K562 (cell line): ENCODE data around the gene E2F2. TPM values are rescaled to one million over a fixed set of nuclear protein-coding genes. Genes with fewer than 3 reads are reported as not detected.

Source experiments
- HLTF ChIP-seq: fragments of 450-650 bp; IDR thresholded peaks from 2 replicates; pipeline ENCODE4 v1.6.1; 2016
- HNRNPL ChIP-seq: fragments of 200-400 bp; formaldehyde crosslinking; IDR thresholded peaks from 2 replicates; pipeline ENCODE4 v1.6.1; 2017; ENCODE audit warnings: low read depth, mild to moderate bottlenecking, low read length
- KDM5B ChIP-seq: fragments of 200-600 bp; sonication (generic); IDR thresholded peaks from 2 replicates; pipeline ENCODE4 v1.6.1; 2012; ENCODE audit warnings: low read depth, mild to moderate bottlenecking, moderate library complexity, low read length, control low read depth, inconsistent platforms; ENCODE audit not compliant: insufficient replicate concordance
- MCM2 ChIP-seq: fragments of 450-650 bp; IDR thresholded peaks from 2 replicates; pipeline ENCODE4 v1.6.1; 2017; ENCODE audit warnings: low read depth, mild to moderate bottlenecking
- MECOM ChIP-seq: fragments of 250-450 bp; sonication (Bioruptor Pico); IDR thresholded peaks from 2 replicates; pipeline ENCODE4 v1.8.0; 2022; ENCODE audit warnings: inconsistent platforms
- MTA1 ChIP-seq: fragments of 450-650 bp; IDR thresholded peaks from 2 replicates; pipeline ENCODE4 v1.6.1; 2017; ENCODE audit warnings: borderline replicate concordance
- NFE2 ChIP-seq: IDR thresholded peaks from 2 replicates; pipeline ENCODE4 v1.6.1; 2014; ENCODE audit warnings: antibody characterized with exemption, low read depth
- OTX1 ChIP-seq: fragments of 450-650 bp; formaldehyde crosslinking; IDR thresholded peaks from 2 replicates; pipeline ENCODE4 v1.4.0; 2022; ENCODE audit warnings: mild to moderate bottlenecking
- SAP30 ChIP-seq: fragments of 200-600 bp; sonication (generic); IDR thresholded peaks from 2 replicates; pipeline ENCODE4 v1.6.1; 2012; ENCODE audit warnings: borderline replicate concordance, low read depth, mild to moderate bottlenecking, moderate library complexity, low read length, control low read depth, inconsistent platforms; ENCODE audit not compliant: insufficient read depth, poor library complexity, severe bottlenecking
- TFAM ChIP-seq: fragments of 250-450 bp; sonication (Bioruptor Pico); conservative IDR thresholded peaks from 2 replicates; pipeline ENCODE4 v1.5.0; 2021; ENCODE audit warnings: mild to moderate bottlenecking, moderate library complexity
- ZC3H4 ChIP-seq: sonication (generic); formaldehyde crosslinking; IDR thresholded peaks from 2 replicates; pipeline ENCODE4 v1.9.0; 2021; ENCODE audit warnings: missing genetic modification reagents, borderline replicate concordance
- ZNF766 ChIP-seq: fragments of 200-800 bp; sonication (Bioruptor generic); conservative IDR thresholded peaks from 2 replicates; pipeline ENCODE4 v1.6.1; 2016; ENCODE audit warnings: missing genetic modification characterization, missing compliant biosample characterization
- polyA plus RNA-seq, 8 experiments: library from polyadenylated mRNA; depleted of rRNA in 4 of 8; stranded (reverse) in 5 of 8; unstranded in 3 of 8; fragments of >200 nt; fragmentation: Nextera tagmentation in 2 of 8; fragmentation: Illumina TruSeq in 1 of 8; extraction: Ambion mirVana in 2 of 8; extraction: Trizol in 1 of 8; gene quantifications; 2 replicates each; pipeline versions ENCODE4 v1.2.1 to v1.2.3, GENCODE V29; 2011 to 2014; ENCODE audit warnings: inconsistent platforms in 1 of 8, missing spikeins in 1 of 8
- total RNA-seq, 7 experiments: library from RNA; depleted of rRNA in 6 of 7; stranded (reverse); fragments of >200 nt in 6 of 7; fragmentation: Illumina TruSeq in 2 of 7; extraction: Trizol in 2 of 7; gene quantifications; 2 replicates each; pipeline versions ENCODE4 v1.2.1 to v1.2.3, GENCODE V29; 2011 to 2021; ENCODE audit warnings: low replicate concordance in 1 of 7
- TF ChIP-seq, protein P1 (sequence below): sonication (generic); formaldehyde crosslinking; IDR thresholded peaks from 2 replicates; pipeline ENCODE4 v1.8.1; 2023; ENCODE audit warnings: mild to moderate bottlenecking, missing genetic modification reagents
- TF ChIP-seq, protein P2 (sequence below): fragments of 250-450 bp; sonication (Bioruptor Pico); IDR thresholded peaks from 2 replicates; pipeline ENCODE4 v1.8.0; 2021; ENCODE audit warnings: moderate library complexity, mild to moderate bottlenecking, inconsistent platforms
- TF ChIP-seq, protein P3 (sequence below): fragments of 450-650 bp; conservative IDR thresholded peaks from 2 replicates; pipeline ENCODE4 v1.6.1; 2016; ENCODE audit warnings: missing genetic modification characterization, low read depth, mild to moderate bottlenecking, missing compliant biosample characterization, moderate library complexity
- TF ChIP-seq, protein P4 (sequence below): fragments of 450-650 bp; conservative IDR thresholded peaks from 2 replicates; pipeline ENCODE4 v1.6.1; 2016; ENCODE audit warnings: missing genetic modification characterization, low read depth, mild to moderate bottlenecking, control low read depth, missing compliant biosample characterization
- TF ChIP-seq, protein P5 (sequence below): fragments of 250-450 bp; sonication (Bioruptor Pico); IDR thresholded peaks from 2 replicates; pipeline ENCODE4 v1.4.0; 2020; ENCODE audit warnings: borderline replicate concordance

Gene E2F2
- total and polyA plus RNA-seq, 9 of the 15 experiments (the other 6 are each of a cell fraction or from before 2014, with no cell fraction given), result 3.1 to 25.3 (median 11.4) TPM

DNA sequence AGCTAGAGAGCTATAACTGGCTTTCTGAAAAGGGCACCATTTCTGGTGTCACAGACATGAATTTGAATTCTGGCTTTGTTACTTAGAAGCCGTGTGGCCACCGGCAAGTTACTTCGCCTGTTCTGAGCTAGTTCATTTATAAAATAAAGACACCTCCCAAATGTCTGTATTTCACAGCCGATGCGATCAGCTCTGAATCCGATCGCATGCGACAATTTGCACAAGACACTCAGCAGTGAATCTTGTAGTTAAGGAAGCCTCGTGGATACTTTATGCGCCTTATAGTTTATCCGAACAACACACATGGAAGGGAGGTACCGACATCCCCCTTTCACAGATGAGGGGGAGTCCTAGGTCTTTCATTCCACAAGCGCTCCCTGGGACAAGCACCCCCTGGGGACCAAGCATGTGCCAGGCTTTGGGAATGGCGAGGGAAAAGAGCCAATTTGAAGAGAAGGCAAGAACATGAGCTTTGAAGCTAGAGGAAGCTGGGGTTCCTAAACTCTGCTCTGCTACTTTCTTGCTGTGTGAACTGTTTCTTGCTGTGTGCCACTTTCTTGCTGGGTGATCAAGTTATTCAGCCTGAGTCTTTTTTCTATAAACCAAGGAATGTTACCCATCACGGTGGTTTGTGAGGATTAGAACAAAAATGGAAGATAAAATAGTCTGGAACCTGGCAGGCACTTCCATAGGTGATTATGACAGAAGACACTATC is 24.4 kb upstream of the E2F2 start (continued):
- TF ChIP-seq, protein P1, sequence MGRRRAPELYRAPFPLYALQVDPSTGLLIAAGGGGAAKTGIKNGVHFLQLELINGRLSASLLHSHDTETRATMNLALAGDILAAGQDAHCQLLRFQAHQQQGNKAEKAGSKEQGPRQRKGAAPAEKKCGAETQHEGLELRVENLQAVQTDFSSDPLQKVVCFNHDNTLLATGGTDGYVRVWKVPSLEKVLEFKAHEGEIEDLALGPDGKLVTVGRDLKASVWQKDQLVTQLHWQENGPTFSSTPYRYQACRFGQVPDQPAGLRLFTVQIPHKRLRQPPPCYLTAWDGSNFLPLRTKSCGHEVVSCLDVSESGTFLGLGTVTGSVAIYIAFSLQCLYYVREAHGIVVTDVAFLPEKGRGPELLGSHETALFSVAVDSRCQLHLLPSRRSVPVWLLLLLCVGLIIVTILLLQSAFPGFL (CRISPR knock-in tag), result 0 out of 2 replicates have a peak, but pooled peaks have one; percentile 16
- TF ChIP-seq, protein P2, sequence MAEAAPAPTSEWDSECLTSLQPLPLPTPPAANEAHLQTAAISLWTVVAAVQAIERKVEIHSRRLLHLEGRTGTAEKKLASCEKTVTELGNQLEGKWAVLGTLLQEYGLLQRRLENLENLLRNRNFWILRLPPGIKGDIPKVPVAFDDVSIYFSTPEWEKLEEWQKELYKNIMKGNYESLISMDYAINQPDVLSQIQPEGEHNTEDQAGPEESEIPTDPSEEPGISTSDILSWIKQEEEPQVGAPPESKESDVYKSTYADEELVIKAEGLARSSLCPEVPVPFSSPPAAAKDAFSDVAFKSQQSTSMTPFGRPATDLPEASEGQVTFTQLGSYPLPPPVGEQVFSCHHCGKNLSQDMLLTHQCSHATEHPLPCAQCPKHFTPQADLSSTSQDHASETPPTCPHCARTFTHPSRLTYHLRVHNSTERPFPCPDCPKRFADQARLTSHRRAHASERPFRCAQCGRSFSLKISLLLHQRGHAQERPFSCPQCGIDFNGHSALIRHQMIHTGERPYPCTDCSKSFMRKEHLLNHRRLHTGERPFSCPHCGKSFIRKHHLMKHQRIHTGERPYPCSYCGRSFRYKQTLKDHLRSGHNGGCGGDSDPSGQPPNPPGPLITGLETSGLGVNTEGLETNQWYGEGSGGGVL, result no peak
- TF ChIP-seq TFAM (CRISPR knock-in tag), result no peak
- TF ChIP-seq ZC3H4 (CRISPR knock-in tag), result no peak
- TF ChIP-seq SAP30, result peak; percentile 16
- no peak for TF ChIP-seq HNRNPL
- TF ChIP-seq, protein P3, sequence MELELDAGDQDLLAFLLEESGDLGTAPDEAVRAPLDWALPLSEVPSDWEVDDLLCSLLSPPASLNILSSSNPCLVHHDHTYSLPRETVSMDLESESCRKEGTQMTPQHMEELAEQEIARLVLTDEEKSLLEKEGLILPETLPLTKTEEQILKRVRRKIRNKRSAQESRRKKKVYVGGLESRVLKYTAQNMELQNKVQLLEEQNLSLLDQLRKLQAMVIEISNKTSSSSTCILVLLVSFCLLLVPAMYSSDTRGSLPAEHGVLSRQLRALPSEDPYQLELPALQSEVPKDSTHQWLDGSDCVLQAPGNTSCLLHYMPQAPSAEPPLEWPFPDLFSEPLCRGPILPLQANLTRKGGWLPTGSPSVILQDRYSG, result peak; percentile 42; the same call in 1 of the 2 replicates
- no peak for TF ChIP-seq NFE2
- TF ChIP-seq, protein P4, sequence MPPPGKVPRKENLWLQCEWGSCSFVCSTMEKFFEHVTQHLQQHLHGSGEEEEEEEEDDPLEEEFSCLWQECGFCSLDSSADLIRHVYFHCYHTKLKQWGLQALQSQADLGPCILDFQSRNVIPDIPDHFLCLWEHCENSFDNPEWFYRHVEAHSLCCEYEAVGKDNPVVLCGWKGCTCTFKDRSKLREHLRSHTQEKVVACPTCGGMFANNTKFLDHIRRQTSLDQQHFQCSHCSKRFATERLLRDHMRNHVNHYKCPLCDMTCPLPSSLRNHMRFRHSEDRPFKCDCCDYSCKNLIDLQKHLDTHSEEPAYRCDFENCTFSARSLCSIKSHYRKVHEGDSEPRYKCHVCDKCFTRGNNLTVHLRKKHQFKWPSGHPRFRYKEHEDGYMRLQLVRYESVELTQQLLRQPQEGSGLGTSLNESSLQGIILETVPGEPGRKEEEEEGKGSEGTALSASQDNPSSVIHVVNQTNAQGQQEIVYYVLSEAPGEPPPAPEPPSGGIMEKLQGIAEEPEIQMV (tag), result 0 out of 2 replicates have a peak, but pooled peaks have one; percentile 7
- TF ChIP-seq MTA1, result 0 out of 2 replicates have a peak, but pooled peaks have one; percentile 7
- no peak for TF ChIP-seq MCM2
- 0 out of 2 replicates have a peak, but pooled peaks have one; percentile 5 for TF ChIP-seq ZNF766 (CRISPR knock-in tag)
- no peak for TF ChIP-seq OTX1 (CRISPR knock-in tag)
- no peak for TF ChIP-seq HLTF
- no peak for TF ChIP-seq MECOM (CRISPR knock-in tag)
- no peak for TF ChIP-seq KDM5B
- TF ChIP-seq, protein P5, sequence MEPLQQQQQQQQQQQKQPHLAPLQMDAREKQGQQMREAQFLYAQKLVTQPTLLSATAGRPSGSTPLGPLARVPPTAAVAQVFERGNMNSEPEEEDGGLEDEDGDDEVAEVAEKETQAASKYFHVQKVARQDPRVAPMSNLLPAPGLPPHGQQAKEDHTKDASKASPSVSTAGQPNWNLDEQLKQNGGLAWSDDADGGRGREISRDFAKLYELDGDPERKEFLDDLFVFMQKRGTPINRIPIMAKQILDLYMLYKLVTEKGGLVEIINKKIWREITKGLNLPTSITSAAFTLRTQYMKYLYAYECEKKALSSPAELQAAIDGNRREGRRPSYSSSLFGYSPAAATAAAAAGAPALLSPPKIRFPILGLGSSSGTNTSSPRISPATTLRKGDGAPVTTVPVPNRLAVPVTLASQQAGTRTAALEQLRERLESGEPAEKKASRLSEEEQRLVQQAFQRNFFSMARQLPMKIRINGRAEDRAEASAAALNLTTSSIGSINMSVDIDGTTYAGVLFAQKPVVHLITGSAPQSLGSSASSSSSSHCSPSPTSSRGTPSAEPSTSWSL (CRISPR knock-in tag), result no peak
